RPMI7951 (cell line): ENCODE data around the gene FAM3D. TPM values are rescaled to one million over a fixed set of nuclear protein-coding genes. Genes with fewer than 3 reads are reported as not detected.
"Not testable (repeated sequence)": the region's sequence is repeated elsewhere in the genome, so short reads cannot be mapped to it uniquely, and the experiment has no call there.

Source experiments
- DNase-seq: peaks from one replicate; pipeline ENCODE4 v3.0.0-alpha.2; 2012; ENCODE audit warnings: low read depth
- total RNA-seq: library from RNA; depleted of rRNA; stranded (reverse); fragments of >200 nt; shearing (Covaris generic); gene quantifications from 2 replicates; pipeline ENCODE4 v1.2.3, GENCODE V29; 2014; rRNA removed

Gene FAM3D, protein sequence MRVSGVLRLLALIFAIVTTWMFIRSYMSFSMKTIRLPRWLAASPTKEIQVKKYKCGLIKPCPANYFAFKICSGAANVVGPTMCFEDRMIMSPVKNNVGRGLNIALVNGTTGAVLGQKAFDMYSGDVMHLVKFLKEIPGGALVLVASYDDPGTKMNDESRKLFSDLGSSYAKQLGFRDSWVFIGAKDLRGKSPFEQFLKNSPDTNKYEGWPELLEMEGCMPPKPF
- total RNA-seq, result not detected in 2 replicates

DNA sequence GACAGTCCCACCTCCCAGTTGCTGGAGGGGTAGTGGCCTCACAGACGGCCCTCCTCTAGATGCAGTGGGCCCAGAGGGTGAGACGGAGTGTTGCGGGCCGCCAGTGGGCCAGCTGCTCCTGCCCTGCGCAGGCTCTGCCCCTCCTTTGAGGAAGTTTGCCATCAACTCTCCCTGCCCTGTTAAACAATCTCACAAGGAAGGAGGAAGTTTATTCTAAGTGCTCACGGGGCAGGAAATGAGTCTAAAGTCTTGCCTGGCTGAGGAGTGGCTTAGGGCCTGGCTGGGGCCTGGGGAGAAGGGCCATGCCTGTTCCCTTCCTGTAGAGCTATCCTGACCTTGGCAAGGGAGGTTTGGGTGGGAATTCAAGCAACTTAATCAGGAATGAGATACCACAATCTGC, at the start of gene FAM3D:
FAM3D (minus strand) TSS at position 92 of the 400 bp plus-strand sequence. CDS start 11,211 bp downstream, outside the sequence.
- DNase-seq, result no peak

DNA sequence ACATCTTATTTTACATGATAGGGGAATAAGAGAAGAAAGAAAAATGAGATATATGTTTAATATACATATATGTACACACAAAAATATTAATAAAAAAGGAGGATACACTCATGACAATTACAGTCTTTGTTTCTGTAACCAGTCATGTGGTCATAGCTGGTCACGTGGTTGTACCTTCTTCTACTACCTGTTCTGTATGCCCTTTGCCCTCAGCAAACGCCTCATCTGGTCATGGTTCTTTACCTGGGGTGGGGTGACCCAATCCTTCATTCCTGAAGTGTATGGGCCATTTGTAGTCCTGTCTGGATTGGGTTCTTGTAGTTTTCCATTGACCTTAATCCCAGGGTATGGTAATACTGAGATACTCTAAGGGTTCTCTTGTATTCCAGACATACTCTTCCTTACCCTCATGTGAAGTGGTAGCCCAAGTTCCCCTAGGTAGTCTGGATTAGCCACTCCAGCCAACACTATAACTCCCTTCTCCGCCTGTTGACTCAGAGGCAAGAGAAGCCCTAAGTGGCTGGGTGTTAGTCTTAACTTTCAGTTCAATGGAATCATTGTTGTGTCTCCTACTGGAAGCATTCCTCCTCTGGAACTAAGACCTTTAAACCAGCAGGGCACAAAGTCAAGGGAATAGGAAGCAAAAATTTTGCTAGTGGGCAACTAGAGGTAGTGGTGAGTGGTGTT, 47.3 kb upstream of the FAM3D start:
- DNase-seq, result no peak

DNA sequence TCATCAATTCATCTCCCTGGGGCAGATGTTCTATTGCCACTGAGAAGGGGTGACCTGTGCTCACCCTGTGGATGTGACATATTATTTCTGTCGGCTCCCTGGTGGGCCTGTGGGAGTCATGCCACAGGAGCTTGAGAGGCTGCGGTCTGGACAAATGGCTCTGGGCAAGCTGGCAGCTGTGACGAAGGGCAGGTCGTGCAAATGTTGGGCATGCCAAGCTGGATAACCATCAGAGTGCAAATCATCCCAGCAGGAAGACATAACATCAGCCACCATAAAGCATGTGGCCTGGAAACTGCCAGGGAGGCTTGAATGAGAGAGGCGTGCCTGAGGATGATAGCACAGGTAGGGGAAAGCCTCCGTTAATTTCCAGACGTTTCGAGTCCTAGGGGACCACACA, 45.3 kb upstream of the FAM3D start:
- peak; percentile 52 for DNase-seq

DNA sequence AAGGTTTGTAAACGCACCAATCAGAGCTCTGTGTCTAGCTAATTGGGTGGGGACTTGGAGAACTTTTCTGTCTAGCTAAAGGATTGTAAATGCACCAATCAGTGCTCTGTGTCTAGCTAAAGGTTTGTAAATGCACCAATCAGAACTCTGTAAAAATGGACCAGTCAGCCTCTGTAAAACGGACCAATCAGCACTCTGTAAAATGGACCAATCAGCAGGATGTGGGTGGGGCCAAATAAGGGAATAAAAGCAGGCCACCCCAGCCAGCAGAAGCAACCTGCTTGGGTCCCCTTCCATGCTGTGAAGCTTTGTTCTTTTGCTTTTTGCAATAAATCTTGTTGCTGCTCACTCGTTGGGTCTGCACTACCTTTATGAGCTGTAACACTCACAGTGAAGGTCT, 42.4 kb upstream of the FAM3D start:
- not testable (repeated sequence) for DNase-seq

DNA sequence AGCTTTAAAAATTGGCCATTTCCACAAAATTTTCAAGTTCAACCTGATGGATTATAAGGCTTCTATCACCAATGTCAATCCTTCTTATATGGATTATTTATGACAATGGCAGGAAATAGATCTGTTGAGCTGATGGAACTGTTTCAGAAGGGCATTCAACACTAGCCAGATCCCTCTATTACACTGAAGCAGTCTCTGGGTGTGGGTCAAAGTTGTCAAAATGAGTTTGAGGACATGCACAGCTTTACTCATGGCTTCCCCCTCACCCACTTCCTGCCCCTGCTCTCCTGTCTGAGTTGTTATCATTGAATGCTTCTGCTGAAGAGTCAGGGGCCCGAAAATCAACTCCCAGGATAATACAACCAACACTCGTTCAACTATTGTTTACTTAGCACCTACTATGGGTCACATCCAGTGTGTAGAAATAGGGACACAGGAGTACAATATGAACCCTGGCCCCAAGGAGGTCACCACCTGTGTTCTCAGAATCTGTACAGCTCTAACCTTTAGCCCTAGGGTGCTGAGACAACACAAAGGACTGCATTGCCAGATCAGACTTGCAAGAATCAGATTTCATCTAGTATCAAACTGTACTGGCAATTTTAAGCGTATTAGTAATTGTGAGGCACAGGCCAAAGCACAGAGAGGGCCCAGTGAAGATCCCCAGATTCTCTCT, 41.7 kb upstream of the FAM3D start:
- no peak for DNase-seq

DNA sequence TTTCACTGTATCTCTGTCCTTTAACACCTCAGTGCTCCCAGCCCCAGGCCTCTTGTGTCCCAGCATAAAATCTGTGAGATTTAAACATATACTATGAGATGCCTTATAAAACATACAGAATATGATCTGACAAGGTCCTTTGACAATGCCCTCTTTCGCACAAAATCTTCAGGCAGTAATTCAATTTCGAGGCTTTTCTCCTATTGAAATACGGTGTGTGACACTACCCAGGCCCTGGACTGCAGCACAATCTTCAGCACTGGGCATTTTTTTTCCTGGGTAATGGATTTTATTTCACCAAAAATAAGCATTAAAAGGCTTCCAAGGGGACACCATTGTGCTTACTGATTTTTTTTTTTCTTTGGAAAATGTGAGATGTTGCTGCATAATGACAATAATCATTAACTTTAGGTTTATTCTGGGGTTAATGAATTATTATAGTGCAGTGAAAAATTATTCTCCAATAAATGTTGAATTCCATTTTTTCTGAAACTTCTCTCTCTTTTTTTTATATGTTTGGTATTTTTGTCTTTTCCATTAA, 40.9 kb upstream of the FAM3D start:
- DNase-seq, result no peak

DNA sequence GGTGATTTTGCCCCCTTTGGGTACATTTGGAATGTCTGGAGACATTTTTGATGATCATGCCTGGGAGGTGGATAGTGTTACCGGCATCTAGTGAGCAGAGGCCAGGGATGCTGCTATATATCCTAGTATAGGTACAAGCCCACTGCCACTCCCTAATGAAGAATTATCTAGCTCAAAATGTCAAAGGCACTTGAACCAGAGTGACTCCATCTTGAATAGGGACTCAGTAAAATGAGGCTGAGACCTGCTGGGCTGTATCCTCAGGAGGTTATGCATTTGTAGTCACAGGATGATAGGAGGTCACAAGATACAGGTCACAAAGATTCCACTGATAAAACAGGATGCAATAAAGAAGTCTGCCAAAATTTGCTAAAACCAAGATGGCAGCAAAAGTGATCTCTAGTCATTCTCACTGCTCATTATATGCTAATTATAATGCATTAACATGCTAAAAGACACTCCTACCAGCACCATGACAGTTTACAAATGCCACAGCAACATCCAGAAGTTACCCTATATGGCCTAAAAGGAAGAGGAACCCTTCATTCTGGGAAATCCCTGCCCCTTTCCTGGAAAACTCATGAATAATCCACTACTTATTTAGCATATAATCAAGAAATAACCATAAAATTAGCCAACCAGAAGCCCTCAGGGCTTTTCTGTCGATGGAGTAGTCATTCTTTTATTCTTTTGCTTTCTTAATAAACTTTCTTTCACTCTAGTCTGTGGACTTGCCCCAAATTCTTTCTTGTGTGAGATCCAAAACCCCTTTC, 40.0 kb upstream of the FAM3D start:
- DNase-seq, result no peak

DNA sequence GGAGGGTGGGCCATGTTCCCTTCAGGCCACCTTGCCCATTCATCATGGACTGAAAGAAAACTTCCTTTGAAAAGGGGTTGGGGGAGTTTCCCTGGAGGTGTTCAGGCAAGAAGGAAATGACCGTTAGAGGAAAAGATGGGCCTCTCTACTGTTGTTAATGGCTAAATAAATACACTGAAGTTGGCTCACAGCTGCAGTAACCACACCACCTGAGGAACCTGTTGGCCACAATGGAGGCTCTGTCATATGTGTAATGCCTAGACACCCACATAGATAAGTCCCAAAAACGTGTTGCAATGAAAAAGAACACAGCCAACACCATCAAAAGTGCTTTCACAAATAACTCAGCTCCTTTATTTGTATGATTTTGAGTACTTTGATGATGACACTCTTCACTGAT, 38.2 kb upstream of the FAM3D start:
- no peak for DNase-seq

DNA sequence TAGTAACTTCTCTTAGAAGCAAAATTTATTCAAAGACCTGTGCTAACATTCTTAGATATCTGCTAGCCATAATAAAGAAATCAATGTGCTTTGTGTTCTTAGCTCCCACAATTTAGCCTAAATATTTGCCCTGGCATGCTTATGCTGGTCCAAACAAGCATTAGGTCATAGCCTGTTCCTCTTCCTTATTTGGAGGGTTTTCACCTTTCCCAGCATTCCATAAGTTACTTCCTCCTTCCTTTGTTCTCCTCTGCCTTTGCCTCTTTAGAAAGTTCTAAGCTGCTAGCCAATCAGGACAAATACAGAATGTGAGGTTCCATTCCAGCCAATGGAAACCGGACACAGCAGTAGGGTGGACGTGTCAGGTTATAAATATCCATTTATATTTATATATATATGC, 37.7 kb upstream of the FAM3D start:
- DNase-seq, result not testable (repeated sequence)

DNA sequence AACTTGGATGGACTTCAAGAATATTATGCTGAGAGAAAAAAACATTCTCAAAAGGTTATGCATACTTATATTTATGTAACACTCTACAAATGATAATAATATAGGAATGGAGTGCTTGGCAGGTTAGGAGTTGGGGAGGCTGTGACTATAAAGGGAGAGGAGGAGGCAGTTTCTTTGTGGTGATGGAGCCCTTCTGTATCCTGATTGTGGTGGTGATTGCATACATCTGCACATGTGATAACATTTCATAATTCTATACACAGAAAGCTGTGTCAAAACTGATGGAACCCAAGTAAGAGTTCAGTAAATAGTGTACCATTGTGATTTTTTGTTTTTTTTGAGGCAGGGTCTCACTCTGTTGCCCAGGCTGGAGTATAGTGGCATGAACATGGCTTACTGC, 31.7 kb upstream of the FAM3D start:
- DNase-seq, result no peak

DNA sequence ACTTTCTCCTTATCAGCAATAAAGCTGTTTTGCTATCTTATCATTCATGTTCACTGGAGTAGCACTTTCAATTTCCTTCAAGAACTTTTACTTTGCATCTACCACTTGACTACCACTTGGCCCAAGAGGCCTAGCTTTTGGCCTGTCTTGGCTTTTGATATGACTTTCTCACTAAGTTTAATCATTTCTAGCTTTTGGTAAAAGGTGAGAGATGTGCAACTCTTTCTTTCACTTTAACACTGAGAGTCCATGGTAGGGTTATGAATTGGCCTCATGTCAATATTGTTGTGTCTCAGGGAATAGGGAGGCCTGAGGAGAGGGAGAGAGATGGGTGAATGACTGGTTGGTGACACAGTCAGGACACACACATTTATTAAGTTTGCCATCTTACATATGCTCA, 31.0 kb upstream of the FAM3D start:
- DNase-seq, result no peak

DNA sequence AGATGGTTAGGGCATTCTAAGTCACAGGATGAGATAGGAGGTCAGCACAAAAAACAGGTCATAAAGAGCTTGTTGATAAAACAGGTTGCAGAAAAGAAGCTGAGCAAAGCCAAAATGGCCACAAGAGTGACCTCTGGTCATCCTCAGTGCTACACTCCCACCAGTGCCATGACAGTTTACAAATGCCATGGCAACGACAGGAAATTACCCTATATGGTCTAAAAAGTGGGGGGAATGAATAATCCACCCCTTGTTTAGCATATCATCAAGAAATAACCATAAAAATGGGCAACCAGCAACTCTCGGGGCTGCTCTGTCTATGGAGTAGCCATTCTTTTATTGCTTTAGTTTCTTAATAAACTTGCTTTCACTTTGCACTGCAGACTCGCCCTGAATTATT, 30.2 kb upstream of the FAM3D start:
- DNase-seq, result not testable (repeated sequence)

DNA sequence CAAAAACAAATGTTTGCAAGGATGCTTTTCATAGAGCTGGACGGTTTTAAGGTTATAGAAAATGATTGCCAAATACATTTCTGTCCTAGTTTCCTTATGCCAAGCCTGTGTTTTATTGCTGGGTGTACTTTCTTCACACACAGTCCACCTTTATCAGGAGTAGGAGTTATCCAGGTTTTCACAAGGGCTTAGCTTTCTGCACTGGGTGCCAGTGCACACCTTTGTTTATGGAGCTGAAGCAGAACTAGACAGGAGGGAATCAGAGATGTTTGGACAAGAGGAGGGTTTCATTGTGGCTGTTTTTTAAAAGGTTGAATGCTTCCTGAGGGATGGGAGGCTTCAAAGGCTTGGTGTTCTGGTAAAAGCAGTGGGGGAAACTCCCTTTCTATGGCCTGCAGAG, 29.5 kb upstream of the FAM3D start:
- no peak for DNase-seq

DNA sequence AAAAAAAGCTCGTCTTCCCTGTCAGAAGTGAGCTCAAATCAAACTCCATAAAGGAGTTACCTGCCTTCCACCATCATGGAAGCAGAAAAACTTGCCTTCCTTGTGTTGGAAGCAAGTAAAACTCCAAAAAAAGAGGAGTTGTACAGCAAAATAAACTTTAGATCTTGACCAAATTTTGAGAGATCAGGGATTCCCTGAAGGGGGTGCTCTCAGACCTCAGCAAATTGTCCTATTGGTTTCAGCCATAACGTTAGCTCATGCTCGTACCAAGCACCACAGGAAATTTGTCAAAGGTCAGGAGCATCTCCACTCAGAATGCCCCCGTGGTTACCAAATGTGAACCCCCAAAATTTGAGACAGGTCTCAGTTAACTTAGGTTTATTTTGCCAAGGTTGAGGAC, 28.7 kb upstream of the FAM3D start:
- not testable (repeated sequence) for DNase-seq

DNA sequence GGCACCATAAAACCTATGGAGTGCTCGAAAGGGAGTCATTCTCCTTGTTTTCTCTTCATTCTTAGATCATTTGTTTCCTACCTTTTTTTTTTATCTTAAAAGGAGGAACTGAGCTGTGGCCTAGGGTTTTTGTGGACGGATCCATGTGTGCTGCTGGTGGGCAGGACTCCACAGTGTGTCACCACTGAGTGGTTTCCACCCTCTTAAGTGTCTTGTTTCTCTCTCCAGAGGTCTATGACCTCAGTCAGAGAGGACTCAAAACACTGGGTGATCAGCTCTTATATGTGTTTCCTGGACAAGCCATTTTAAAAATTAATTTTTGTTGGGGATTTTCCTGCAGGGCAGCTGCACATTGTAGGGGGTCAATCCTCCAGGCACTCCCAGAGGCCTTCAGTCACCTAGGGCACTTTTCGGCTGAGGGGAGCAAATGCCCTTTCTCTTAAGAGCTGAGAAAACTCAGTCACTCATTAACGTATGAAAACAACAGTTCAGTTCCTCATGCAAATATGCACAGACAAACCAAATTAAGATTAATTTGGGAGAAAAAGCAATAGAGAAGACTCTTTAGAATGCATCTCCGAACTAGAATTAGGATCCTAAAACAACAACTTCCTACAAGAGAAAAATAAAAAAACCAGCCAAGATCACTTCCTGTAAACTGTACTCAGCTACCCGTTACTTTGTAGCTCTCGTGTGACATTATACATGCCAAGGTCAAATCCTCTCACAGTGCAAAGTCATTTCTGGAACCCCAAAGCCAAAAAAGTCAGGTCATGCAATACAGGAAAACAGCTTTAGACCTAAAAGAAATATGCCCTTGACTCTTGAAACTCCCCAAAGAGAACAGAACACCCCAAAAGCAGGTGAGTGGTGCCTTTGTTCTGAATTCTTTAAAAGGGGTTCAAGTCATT, 27.6 kb upstream of the FAM3D start:
- DNase-seq, result no peak

DNA sequence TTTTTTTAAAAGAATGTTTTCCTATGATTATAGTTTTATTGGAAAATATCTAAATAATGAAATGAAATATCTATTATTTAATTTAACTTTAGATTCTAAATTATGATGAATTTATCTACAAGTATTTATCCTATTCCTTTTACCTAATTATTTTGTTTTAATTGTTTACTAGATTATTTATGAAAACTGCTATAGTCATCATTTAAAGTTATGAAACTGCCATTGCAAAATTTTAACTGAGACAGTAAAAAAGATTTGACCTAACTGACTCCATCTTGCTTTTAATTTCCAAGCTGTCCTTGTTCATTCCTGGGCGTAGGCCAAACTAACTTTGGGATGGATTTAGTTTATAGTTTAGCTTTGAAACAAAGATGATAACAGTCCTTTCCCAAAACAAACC, 25.9 kb upstream of the FAM3D start:
- DNase-seq, result no peak

DNA sequence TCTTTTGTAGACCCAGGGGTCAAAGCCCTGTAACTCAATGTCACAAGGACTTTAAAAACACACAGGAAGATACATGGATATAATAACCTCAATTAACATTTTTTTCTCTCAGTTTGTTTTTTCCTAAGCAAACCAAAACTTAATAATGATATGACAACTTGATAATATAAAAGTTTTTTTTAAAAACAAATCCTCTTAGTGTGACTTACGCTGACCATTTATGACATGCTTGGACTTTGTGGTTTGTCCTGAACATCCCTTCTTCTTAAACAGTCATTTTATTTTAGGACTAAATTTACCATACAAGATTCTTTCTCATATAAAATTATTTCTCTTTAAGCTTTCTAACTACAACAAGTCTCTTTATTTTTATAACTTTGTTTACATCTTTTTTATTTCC, 25.4 kb upstream of the FAM3D start:
- peak; percentile 35 for DNase-seq

DNA sequence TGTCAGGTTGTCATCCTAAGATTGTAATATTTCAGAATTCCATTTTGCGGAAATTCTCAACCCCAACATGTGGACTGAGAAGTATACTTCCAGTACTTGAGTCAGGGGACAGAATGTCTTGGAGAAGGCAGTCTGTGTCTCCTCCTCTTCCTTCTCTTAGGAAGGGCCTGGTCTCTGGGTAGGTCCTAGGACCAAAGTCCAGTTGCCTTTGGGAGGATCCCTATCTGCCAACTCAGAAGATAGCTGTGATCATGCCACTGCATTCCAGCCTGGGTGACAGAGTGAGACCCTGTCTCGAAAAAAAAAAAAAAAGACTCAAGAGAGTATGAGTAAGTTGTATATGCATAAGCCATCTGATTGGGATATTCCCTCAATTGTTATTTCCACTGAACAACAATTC, 23.9 kb upstream of the FAM3D start:
- no peak for DNase-seq

DNA sequence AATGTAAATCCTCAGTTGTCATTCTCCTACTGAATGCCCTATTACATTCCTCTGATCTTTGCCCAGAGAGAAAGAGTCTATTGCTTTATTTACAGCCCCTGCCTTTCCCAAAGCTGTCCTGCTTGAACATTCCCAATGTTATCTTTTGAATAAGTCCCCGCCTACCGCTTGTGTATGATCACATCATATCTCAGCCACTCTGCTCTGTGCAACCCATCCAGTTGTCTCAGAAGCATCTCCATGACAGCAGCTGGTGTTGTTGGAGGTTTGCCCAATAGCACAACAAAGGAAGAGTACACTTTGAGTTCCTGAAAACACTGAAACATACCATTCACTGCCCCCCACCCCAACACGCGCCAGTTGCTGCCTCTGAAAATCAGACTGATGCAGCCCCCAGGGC, 22.0 kb upstream of the FAM3D start:
- no peak for DNase-seq

DNA sequence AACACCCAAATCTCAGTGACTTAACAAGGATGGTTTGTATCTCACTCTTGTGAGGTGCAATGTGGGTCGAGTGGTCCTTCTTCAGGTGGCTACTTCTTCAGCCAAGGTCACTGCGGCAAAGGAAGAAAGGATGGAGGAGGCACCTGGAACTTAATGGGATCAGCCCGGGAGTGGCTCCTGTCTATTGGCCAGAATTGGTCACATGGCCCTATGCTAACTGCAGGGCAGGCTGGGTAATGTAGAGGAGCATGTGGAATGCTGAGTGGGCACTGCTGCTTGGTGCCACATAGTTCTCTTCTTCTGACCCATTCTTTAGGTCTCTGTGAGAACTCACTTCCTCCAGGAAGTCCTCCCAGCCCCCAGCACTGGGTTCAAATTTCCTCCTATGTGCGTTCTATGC, 20.3 kb upstream of the FAM3D start:
- DNase-seq, result no peak

DNA sequence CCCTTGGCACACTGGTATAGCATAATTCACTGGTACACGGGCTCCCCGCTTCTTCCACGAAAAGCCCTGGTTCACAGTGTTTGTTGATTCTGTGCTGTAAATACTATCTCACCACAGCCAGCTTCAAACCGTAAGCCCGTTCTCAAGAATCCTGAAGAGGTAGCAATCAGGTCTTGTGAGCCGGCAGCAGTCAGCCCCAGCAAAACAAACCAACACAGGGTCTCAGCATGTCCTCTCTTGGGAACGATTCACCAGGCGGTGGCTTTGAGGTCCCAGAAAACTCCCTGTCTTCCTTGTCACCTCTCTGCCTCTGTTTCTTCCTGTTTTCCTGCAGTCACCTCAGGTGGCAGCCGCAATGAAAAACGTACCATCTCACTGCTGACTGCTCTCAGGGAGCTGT, 19.1 kb upstream of the FAM3D start:
- no peak for DNase-seq
